ENCODE results near the gene MYH9.

Gene MYH9

GRCh38 chr22:36405221-36405661 is 17.5 kb upstream of the MYH9 start:
- no peak for TF ChIP-seq CTCF (conservative IDR thresholded peaks at IDR 0.05; ENCODE audit: low read depth)
- no peak for DNase-seq (ENCODE audit: low spot score)
- POLR2A ChIA-PET (ENCODE audit: low non-redundant PET), result interaction anchor here (1.0 kb wide), 1 partner anchor 17 kb away, joined by 4 read pairs; the partner anchor contains the start of gene MYH9
- peak overlapping the region; percentile 22; the same call in 1 of the 2 replicates for H3K27ac ChIP-seq
- CTCF ChIA-PET, result interaction anchor here (1.2 kb wide), 1 partner anchor 104 kb away, joined by 3 read pairs; no protein-coding TSS in a partner anchor

- ChIA-PET POLR2A (ENCODE audit: low non-redundant PET) (no interaction called here), CTCF (interaction anchor here (1.2 kb wide), 1 partner anchor 104 kb away, joined by 3 read pairs; no protein-coding TSS in a partner anchor)
- peak overlapping the region; percentile 16; the same call in 1 of the 2 replicates for H3K27ac ChIP-seq
- no peak for DNase-seq (ENCODE audit: low spot score)
- TF ChIP-seq CTCF (conservative IDR thresholded peaks at IDR 0.05; ENCODE audit: low read depth), result no peak
These were observed 16.7 kb upstream of the MYH9 start for GRCh38 chr22:36404446-36404845.

GRCh38 chr22:36399472-36399778 is 11.7 kb upstream of the MYH9 start:
- CTCF ChIA-PET, result no interaction called here
- H3K27ac ChIP-seq, result peak overlapping the region; percentile 27; the same call in 1 of the 2 replicates
- no peak for DNase-seq (ENCODE audit: low spot score)
- no peak for TF ChIP-seq CTCF (conservative IDR thresholded peaks at IDR 0.05; ENCODE audit: low read depth)
- POLR2A ChIA-PET (ENCODE audit: low non-redundant PET), result no interaction called here

GRCh38 chr22:36398601-36399471 is 11.1 kb upstream of the MYH9 start:
- peak; percentile 58 for DNase-seq (ENCODE audit: low spot score)
- POLR2A ChIA-PET (ENCODE audit: low non-redundant PET), result no interaction called here
- TF ChIP-seq CTCF (conservative IDR thresholded peaks at IDR 0.05; ENCODE audit: low read depth), result no peak
- peak overlapping the region; percentile 86 for H3K27ac ChIP-seq
- CTCF ChIA-PET, result no interaction called here

GRCh38 chr22:36397131-36398093 is 9.6 kb upstream of the MYH9 start:
- H3K27ac ChIP-seq, result peak overlapping the region; percentile 86

More at GRCh38 chr22:36397131-36398093, 9.6 kb upstream of the MYH9 start:
- ChIA-PET CTCF (no interaction called here), POLR2A (ENCODE audit: low non-redundant PET) (no interaction called here)
- DNase-seq (ENCODE audit: low spot score), result peak; percentile 21
- no peak for TF ChIP-seq CTCF (conservative IDR thresholded peaks at IDR 0.05; ENCODE audit: low read depth)
